Measurements from ENCODE around the gene ASB6.

DNA sequence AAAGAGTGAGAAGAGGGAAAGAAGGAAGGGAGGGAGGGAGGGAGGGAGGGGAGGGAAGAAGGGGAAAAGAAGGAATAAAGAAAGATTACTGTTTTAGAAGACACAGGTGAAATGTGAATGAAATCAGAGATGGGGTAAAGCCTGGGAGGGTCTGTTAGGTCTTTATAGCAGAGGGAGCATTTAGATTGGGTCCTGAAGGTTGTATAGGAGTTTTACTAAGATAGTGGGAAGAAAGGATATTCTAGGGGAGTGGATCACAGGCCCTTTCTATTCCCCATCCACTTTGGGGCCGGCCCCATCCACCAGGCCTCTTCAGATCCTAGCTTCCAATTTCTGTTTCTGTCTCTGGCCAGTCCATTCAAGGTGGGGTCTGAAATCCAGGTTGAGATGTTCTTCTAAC is 56.6 kb downstream of the ASB6 start:
- TF ChIP-seq CTCF (conservative IDR thresholded peaks at IDR 0.05; ENCODE audit: low read depth, low read length) (no peak), EZH2 (IDR thresholded peaks at IDR 0.05; ENCODE audit: low read length, unreplicated experiment) (no peak), EZH2phosphoT487 (IDR thresholded peaks at IDR 0.05; ENCODE audit: borderline replicate concordance, low read length) (no peak)
